Measurements from ENCODE around the gene CBFA2T3.

CBFA2T3 gene

DNA sequence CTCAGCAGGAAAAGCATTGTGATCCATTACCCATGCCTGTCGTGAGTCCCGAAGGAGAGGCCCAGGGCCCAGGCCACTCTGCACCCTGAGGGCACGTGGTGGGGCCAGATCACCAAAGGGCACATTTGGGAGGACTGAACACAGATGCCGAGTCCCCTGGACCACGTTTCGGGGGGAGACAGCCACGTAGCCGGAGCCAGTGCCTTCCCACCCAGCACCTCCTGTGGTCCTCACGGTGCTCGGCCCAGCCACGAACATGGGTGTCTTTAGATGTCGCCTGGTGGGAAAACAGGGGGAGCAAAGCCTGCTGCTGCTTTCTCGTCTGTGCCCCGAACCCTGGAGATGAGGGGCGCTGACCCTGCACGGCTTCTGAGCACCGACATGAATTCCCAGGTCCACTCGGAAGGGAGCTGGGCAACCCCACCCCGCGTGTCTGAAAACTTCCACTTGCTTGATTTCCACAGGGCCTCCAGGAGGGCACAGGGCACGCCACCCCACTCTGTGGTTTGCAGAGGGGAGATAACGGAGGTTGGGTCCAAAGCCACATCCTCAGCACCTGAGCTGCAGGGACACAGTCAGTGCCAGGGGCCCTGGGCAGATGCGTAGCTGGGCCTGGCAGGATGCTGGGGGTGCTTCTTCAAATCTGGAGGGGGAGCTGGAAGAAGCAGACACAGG lies 14.4 kb downstream of the CBFA2T3 start:
- DNase-seq (ENCODE audit: low read depth in 2 of 2) = no peak

DNA sequence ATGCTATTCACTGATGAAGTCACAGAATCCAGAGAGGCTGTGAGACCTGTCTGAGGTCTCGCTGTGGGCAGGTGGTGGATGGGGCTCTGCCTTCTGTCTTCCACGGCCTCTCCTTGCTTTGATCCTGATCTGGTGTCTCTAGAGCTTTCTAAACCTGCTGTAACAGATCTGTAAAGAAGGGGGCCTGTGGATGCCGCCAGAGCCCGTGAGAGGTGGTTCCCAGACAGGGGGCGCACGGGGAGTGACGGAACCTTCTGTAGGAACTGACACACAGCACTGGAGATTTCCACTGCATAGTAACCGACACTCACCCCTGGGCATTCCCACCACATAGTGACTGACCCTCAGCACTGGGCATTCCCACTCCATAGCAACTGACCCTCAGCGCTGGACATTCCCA lies 16.0 kb downstream of the CBFA2T3 start:
- no peak for DNase-seq (ENCODE audit: low read depth in 2 of 2)

DNA sequence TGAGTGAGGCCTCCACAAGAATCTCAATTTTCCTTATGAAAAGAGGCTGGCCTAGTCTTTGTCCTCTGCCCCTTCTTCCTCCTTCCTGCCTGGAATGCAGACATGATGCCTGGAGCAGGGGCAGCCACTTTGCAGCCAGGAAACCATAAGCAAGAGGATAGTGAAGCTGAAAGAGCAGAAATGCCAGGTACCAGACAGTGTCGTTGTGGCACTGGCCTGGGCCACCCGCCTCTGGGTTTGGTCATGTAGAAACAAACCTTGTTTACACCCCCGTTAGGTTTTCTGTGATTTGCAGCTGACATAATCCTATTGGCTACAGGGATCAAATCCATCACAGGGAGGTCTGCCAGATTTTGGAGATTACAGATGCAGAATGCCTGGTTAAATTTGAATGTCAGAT lies 16.5 kb downstream of the CBFA2T3 start:
- DNase-seq (ENCODE audit: low read depth in 2 of 2) = no peak

DNA sequence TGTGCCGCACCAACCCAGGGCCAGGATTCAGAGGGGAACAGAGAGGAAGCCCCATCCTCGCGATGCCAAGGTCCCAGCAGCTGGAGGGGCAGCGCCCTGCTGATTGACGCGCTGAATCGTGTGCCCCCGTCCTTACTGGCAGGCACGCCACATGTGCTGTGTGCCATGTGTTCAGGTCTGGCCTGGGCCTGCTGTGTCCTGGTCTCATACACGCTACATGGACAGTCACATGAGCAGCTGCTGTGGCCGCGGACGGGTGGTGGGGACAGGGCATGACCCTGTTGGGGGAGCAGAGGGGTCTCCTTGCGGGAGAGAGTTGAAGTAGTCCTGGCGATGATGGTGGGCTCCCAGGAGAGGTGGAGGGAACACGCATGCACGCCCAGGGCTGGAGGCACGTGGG lies 18.0 kb downstream of the CBFA2T3 start:
- no peak for DNase-seq (ENCODE audit: low read depth in 2 of 2)

DNA sequence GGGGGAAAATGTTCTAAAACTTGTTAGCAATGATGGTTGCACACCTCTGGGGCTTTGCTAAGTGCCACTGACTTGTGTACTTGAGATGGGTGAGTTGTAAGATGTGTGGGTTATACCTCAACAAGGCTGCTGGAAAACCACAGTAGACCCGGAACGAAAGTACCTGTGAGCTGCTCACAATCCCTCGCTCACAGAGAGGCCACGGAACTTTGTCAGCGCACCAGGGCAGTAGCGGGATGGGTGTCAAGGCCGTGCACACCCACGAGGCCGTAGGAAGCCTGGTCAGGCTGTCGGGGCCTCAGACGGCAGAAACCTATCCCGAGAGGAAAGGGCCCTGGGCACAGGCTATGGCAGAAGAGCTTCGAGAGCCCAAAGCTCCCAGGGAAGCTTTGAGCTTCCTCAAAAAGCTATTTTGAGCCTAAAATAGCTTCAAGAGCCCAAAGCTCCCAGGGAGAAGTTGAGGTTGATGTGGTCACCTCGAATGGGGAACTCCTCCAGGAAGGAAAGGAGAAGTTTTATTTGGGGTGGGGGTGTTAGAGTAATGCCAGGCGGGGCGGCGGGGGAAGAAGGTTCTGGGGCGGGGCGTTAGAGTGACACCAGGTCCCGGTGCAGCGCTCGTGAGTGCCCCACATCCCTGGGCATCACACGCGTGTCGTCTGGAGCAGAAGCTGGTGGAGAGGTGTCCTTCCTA lies 19.0 kb downstream of the CBFA2T3 start:
- DNase-seq (ENCODE audit: low read depth in 2 of 2) = no peak

DNA sequence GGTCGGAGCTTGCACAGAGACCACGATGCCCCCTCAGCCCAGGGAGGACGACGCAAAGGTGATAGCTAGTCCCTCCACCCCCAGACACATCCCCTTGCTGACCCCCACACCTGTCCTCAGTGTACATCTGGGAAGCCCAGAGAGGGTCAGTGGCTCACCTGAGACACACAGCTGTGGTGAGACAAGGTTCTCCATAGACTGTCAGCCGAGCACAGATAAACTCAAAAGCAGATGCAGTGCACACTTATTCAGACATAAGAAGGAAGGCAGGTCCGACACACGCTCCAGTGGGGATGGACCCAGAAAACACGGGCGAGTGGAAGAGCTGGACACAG lies 19.6 kb downstream of the CBFA2T3 start:
- DNase-seq (ENCODE audit: low read depth in 2 of 2) = no peak

DNA sequence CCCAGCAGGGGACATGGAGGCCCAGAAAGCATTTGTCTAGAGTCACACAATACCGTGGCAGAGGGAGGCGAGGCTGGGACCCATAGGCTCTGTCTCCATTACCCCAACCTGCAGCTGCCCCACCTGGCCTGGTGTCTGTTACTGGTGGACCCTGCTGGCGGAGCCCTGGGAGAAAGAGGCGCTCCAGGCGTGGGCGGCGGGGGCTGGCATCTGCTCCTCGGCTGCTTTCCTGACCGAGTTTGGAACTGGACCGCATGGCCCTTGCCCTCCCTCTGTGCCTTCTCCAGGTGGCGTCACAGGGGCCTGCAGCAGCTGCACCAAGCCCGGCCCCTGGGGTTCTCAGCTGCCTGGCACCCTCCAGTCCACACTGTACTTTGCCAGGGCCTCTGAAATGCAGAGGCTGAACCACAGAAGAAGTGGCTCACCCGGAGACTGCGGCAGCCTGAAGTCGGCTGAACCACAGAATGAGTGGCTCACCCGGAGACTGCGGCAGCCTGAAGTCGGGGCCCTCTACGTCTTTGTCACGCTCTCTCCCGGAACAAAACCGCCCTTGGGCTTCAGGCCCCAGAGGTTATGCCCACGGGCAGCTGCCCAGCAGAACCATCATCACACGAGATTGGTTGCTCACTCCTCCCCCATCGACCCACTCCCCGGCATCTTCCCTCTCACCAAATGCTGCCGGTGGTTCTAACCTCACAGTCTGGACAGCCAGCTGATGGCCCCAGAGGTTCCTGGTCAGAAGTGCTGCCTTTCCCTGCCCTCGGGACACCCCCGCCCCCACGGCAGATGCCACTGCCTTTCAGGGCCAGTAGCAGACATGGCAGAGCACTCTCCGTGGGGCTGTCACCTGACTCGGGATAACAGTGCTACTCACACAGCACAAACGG lies 20.2 kb downstream of the CBFA2T3 start:
- no peak for DNase-seq (ENCODE audit: low read depth in 2 of 2)

DNA sequence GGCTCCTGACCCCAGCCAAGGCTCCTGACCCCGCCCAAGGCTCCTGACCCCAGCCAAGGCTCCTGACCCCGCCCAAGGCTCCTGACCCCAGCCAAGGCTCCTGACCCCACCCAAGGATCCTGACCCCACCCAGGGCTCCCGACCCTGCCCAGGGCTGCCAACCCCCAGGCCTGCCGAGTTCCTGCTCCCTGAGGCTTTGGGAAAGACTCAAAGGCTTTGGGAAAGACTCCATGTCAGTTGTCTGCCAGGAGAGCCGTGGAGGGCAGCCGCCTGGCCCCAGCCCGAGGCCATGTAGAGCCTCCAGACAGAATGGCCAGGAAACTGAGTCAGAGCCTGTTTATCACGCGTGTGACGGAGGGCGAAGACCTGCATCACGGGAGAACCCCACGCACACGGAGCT lies 21.1 kb downstream of the CBFA2T3 start:
- no peak for DNase-seq (ENCODE audit: low read depth in 2 of 2)

DNA sequence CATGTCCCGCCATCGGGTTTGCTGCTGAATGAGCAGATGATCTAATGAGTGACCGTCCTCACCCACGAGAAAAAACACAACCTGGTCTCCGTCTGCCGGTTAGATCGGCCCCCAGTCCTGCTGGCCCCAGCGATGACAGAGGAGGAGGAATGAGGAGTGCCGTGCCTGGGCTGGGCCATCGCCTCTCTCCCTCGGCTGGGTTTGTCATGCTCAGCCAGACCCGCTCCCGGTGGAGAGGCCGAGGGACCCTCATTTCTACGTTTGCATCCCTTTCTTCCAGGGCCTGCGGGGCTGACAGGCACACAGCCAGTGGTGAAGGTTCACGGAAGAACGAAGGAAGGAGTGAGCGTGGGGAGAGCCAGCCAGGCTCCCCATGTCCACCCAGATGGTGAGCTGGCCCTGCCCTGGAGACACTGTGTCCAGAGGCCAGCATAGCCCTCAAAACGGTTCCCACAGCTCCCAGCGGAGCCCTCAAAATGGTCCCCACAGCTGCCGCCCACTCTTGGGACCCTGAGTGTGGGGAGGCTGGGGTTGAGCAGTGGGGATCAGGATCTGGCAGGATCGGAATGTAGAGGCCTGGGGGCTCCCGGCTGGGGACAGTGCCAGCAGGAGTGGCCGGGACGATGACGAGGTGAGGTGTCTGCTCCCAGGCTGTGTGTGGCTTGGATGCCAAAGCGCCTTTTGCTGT lies 23.9 kb downstream of the CBFA2T3 start:
- DNase-seq (ENCODE audit: low read depth in 2 of 2) = no peak

DNA sequence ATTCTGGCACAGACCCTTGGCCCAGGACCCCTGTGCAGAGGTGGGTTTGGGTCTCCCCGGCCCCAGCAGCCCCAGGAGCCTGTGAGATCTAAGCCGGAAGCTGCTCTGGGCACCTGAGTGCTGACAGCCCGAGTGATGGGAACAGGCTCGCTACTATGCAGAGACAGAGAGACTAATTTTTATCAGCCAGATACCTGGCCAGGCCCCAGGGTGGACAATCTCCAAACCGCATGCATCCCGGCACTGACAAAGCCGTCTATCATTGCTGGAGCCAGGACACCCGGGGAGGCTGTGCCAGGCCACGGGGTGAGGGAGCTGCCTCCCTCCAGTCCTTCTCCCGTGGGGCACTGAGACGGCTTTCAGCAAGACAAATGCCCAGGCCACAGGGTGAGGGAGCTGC lies 25.0 kb downstream of the CBFA2T3 start:
- no peak for DNase-seq (ENCODE audit: low read depth in 2 of 2)

DNA sequence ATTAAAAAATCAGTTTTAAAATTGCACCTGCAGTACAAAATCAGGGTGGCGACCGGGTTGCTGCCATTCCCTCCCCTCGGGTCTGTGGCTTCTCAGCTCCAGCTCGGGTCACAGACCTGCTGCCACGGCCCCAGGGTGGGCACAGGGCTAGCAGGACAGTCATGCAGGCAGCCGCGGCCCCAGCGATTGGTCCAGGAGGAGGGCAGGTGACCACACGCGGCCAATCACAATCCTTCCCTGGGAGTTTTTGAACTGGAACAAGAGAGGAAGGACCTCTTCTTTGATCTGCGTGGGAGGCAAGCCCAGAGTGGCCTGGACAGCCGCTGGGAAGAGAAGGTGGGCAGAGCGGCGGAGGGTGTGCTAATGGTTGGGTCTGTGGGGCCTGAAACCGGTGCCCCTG lies 25.5 kb downstream of the CBFA2T3 start:
- DNase-seq (ENCODE audit: low read depth in 2 of 2) = no peak

DNA sequence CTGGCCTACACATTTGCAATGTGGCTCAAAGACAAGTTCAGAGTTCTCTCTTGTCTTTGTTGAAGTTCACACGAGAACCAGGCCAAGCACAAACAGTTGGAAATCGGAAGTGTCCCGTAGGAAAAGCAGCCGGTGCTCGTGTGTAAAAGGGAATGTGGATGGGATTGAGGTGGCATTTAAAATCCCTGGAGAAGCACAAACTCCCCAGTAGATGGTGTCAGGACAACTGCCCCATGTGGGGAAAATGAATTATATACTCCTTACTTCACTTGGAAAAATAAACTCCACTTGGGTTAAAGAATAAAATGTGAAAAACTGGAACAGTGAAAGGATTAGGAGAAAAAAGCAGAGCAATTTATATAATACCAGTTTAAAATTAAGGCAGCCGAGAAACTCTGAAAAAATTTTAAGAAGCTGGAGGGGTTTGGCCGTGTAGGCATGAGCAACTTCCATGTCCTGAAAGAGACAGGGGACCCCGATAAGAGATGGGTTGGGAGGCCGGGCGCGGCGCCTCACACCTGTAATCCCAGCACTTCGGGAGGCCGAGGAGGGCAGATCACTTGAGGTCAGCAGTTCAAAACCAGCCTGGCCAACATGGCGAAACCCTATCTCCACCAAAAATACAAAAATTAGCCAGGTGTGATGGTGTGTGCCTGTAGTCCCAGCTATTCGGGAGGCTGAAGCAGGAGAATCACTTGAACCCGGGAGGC lies 28.1 kb downstream of the CBFA2T3 start:
- DNase-seq (ENCODE audit: low read depth in 2 of 2) = no peak

DNA sequence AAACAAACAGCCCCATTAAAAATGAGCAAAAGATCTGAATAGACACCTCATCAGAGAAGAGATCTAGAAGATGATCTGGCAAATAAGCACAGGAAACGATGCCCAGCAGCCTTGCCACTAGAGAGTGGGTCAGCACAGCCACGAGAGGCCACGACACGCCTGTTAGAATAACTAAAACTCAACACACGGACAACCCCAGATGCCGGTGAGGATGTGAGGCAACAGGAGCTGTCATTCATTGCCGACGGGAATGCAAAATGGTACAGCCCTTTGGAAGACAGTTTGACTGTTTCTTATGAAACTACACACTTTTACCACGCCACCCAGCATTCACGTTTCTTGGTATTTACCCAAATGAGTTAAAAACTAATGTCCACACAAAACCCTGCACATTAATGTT lies 31.5 kb downstream of the CBFA2T3 start:
- DNase-seq (ENCODE audit: low read depth in 2 of 2) = no peak

DNA sequence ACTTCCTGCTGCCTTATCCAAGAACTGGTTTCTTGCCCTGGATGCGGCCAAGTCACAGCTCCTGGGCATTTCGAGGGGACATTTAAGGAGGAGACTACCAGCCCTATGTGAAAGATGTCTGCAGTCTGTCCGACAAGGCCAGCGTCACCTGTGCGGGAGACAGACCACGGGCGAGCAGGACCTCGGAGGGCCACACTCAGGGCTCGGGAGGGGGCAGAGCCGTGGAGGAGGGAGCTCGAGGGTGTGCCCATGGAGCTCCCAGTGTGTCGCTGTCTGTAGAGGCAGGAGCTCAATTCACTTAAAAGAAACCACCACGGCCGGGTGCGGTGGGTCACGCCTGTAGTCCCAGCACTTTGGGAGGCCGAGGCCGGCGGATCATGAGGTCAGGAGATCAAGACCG lies 33.3 kb downstream of the CBFA2T3 start:
- no peak for DNase-seq (ENCODE audit: low read depth in 2 of 2)

DNA sequence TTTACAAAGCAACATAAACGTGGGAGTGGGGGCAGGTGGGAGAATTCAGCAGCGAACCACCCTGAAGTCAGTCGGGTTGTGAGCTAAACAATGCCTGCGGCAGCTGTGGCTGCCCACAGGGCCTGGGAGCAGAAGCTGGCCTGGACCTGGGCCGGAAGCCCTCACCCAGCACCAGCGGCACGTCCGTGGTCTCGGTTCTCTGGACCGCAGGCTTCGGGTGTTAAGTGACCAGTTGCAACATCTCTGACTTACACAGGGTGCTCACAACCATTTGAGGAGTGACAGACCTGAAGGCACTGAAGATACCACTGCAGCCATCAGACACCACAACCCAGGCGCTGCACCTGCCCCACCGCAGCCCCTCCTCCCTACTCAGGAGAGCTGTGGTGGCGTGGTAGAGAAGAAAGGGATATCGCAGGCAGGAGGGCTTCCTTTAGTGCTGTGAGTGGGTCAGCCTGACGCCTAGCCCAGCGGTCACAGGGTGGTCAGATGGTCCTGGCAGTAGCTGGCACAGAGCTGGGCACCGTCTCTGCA lies 33.8 kb downstream of the CBFA2T3 start:
- DNase-seq (ENCODE audit: low read depth in 2 of 2) = no peak

DNA sequence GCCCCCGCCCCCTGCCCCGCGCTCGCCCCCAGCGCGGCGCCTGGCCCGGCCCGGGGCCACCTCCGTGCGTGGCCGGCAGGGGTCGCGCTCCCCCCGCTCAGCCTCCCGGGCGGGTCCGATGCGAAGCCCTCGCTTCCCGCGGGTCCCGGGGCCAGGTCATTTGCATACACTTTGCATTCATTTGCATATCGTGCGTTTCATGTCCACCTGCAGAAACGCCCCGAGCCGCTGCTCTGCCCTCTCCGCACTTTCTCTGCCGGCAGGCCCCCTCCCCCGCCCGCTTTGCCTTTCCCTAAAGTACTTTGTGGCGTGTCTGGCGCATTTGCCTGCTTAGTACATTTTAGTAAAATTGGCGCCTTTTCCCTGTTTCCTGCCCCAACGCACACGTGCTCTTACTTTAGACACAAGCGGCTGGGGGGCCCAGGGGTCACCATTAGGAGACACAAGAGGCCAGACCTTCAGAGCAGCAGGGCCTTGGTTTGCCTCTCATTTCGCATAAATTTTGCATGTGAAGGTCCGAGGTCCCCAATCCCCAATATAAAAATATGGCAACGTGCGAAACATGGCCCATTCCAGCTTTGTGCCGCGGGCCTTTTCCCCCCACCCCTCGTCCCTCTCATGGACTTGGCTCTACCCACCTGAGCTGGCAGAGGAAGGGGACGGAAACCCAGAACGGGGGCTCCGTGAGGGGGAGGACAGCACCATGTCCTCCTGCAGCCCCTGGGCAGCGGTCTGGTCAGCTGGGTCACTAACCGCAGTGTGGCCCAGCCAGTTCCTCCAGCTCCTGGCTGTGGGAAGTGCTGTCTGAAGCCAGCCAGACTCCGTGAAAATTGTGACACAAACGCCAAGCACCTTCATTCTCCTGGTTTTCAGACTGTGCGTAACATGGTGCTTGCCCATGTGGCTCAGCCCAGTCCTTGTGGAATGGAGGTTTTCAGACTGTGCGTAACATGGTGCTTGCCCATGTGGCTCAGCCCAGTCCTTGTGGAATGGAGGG lies 34.8 kb downstream of the CBFA2T3 start:
- DNase-seq (ENCODE audit: low read depth in 2 of 2) = peak in 1 of 2 donors; percentile 45

DNA sequence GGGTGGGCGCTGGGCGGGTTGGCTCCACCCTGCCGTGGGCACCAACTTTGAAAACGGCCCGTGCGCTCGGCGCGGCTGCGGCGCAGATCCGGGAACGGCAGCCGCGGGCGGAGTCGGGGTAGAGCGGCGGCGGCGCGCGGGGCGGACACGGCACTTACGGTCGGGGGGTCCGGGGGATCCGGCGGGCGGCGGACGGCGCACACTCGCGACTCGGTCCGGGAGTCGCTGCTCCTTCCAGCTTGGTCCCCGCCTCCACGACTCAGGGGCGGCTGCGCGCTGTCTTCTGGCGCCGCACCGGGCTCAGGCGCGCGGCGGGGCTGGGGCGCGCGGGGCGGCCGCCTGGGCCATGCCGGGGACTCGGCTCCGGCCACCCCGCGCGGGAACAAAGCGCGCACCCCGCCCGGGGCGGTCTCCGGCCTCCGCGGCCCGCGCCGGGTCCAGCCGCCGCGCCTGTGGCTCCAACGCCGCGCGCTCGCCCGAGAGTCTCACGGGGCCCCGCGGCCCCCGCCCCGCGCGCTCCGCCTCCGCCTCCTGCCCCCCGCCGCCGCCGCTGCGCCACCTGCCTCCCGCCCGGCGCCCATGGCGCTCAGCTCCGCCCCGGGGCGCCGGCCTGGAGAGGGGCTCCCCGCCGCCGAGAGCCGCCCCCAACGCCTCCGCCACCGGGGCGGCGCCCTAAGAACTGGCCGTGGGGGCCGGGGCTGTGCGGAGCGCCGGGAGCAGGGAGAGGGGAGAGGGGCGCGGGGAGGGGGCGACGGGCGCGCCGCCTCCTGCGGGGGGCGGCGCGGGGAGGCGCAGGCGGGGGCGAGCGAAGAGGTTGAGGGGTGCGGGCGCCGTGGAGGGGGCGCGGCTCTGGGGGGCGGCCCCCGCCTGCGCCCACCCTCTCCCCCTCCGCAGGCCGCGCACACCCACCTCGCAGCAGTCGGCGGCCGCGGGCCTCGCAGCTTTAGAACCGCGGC lies 35.9 kb downstream of the CBFA2T3 start:
- no peak for DNase-seq (ENCODE audit: low read depth in 2 of 2)

DNA sequence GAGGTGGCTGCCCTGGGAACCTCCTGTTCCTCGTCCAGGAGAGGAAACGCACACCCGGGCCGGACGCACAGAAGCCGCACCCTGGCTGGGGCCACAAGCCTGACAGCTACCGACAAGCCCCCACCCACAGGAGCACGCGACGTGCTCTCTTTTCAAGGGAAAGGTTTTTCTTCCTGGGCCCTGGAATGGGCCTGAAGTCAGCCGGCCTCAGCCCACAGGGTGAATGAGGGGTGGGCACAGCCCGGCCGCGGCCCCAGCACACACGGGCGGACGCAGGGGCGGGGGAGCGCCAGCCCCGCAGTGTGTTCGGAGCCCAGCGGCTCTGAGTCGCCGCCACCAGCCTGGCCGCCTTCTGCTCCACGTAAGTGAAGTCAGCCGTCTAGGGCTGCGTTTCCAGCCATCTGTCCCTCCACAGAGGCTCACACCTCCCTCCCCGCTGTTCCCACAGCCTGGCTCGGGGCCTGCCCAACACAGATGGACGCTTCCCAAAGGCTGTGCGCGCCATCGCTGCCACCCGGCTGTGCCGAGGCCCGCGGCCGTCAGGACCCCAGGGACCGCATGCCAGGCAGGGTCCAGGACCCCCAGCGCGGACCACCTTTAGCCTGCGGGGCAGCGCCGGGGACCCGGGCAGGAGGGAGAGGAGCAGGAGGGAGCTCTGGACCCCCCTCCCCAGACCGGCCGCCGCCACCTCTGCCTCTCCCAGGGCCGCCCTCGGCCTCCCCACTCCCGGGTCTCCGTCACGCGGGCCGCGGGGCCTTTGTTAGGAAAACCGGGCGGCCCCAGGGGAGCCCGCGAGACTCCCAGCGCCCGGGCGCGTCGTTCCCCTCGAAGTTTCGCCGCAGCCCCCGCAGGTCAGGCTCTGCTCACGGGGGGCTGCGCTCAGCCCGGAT lies 36.8 kb downstream of the CBFA2T3 start:
- DNase-seq (ENCODE audit: low read depth in 2 of 2) = no peak
